Spinal cord (tissue), 10 donors: ENCODE results near the gene TTC13. TPM values are rescaled to one million over a fixed set of nuclear protein-coding genes. Genes with fewer than 3 reads are reported as not detected.
"Not testable (repeated sequence)": the region's sequence is repeated elsewhere in the genome, so short reads cannot be mapped to it uniquely, and the experiment has no call there.

Experiments used
- DNase-seq, 6 donors: peaks; one replicate each; pipeline versions ENCODE4 v3.0.0 to v3.0.0-alpha.2; 2013 to 2015; ENCODE audit warnings: low spot score in 6 of 6, low read depth in 4 of 6
- H3K27ac ChIP-seq: one replicate; pipeline ENCODE4 v1.5.1; 2013; ENCODE audit warnings: low read depth, low read length, control low read depth
- H3K27me3 ChIP-seq: one replicate; pipeline ENCODE4 v1.6.1; 2013; ENCODE audit warnings: low read length; ENCODE audit not compliant: control insufficient read depth, insufficient read depth
- H3K36me3 ChIP-seq: one replicate; pipeline ENCODE4 v1.6.1; 2013; ENCODE audit warnings: low read length; ENCODE audit not compliant: control insufficient read depth, insufficient read depth
- H3K4me1 ChIP-seq: one replicate; pipeline ENCODE4 v1.6.1; 2013; ENCODE audit warnings: low read length; ENCODE audit not compliant: control insufficient read depth, insufficient read depth
- H3K4me3 ChIP-seq: one replicate; pipeline ENCODE4 v1.5.1; 2013; ENCODE audit warnings: low read depth, low read length, control low read depth
- H3K9me3 ChIP-seq: one replicate; pipeline ENCODE4 v1.6.1; 2013; ENCODE audit warnings: low read length; ENCODE audit not compliant: control insufficient read depth, insufficient read depth
- WGBS: methylation state at CpG from one replicate; pipeline ENCODE4 v1.1.5; 2013; ENCODE audit warnings: missing lambda C conversion rate; ENCODE audit not compliant: insufficient coverage; 5-methylcytosine and 5-hydroxymethylcytosine counted together
- long read RNA-seq, 4 donors: transcript quantifications; one replicate each; lab custom pipeline, GENCODE V29; 2026
- polyA plus RNA-seq, 2 donors: library from polyadenylated mRNA; unstranded; fragments of 120-200 nt; gene quantifications; one replicate each; pipeline ENCODE4 v1.2.1, GENCODE V29; 2013; ENCODE audit not compliant: insufficient read length in 2 of 2
- total RNA-seq, 2 donors: library from RNA; depleted of rRNA in 1 of 2; stranded (reverse); fragments of 120-200 nt in 1 of 2; fragments of >200 nt in 1 of 2; gene quantifications; one replicate each; pipeline versions ENCODE4 v1.2.3 to v1.2.4, GENCODE V29; 2013 to 2014
- donor health status: healthy.

TTC13 gene, protein sequence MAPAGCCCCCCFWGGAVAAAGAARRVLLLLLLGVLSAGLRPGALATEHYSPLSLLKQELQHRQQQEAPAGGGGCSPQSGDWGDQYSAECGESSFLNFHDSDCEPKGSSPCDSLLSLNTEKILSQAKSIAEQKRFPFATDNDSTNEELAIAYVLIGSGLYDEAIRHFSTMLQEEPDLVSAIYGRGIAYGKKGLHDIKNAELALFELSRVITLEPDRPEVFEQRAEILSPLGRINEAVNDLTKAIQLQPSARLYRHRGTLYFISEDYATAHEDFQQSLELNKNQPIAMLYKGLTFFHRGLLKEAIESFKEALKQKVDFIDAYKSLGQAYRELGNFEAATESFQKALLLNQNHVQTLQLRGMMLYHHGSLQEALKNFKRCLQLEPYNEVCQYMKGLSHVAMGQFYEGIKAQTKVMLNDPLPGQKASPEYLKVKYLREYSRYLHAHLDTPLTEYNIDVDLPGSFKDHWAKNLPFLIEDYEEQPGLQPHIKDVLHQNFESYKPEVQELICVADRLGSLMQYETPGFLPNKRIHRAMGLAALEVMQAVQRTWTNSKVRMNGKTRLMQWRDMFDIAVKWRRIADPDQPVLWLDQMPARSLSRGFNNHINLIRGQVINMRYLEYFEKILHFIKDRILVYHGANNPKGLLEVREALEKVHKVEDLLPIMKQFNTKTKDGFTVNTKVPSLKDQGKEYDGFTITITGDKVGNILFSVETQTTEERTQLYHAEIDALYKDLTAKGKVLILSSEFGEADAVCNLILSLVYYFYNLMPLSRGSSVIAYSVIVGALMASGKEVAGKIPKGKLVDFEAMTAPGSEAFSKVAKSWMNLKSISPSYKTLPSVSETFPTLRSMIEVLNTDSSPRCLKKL
- total RNA-seq = 10 to 100 TPM; 23.5 to 48.3 TPM
- 10 to 100 TPM; 34.0 to 36.2 TPM for polyA plus RNA-seq
- long read RNA-seq, donor 1, partial matches to known transcripts = 20 of 42 reads
- long read RNA-seq, donor 1, other reads (novel, unspliced or antisense) = 18 of 42 reads
- long read RNA-seq, donor 2 = 0 reads
- long read RNA-seq, donor 3 = 0 reads
- long read RNA-seq, donor 4, partial matches to known transcripts = 0 of 2 reads
- long read RNA-seq, donor 4, other reads (novel, unspliced or antisense) = 0 of 2 reads

DNA sequence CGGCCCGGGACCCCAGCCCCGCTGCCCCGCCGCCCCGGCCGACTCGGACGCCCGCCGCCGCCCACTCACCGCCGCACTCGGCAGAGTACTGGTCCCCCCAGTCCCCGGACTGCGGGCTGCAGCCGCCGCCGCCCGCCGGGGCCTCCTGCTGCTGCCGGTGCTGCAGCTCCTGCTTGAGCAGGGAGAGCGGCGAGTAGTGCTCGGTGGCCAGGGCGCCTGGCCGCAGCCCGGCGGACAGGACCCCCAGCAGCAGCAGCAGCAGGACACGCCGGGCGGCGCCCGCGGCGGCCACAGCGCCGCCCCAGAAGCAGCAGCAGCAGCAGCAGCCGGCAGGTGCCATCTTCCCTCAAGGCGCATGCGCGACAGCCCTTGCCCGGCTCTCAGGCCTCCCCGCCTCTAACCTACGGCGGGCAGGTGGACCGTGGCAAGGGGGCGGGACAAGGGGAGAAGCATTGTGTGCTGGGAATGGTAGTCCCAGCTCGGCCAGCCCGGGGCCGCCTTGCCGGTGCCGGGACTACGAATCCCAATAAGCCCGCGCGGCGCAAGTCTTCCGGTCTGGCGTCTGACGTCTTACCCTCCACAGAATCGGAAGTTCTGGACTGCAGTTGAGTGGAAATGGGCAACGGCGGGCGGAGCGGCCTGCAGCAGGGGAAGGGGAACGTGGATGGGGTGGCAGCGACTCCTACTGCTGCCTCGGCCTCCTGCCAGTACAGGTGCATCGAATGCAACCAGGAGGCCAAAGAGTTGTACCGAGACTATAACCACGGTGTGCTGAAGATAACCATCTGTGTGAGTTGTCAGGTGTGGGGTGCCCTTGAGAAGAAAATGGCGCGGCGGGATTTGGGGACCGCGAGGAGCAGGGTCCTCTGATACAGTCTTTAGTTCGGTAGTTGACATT is at the start of gene TTC13, which contains the start of gene ARV1:
Gene TTC13, minus strand, starts transcription at position 371 of the 898 bp plus-strand sequence. Its CDS starts 31 bp downstream, at position 340.
Gene ARV1, plus strand, starts transcription at position 604 of the 898 bp plus-strand sequence. Its CDS starts 12 bp downstream, at position 616.
- H3K9me3 ChIP-seq = no peaks in the 10 kb centered on the region
- peak; percentile 90 to 100 (median 96) for DNase-seq
- peaks cover 14% of the 10 kb centered on the region for H3K36me3 ChIP-seq
- peak within 1 kb of the TSS; percentile 4 for H3K27ac ChIP-seq
- H3K27me3 ChIP-seq = no peaks in the 10 kb centered on the region
- under 1% methylated on average over 79 of the region's 79 CpGs for WGBS
- H3K4me1 ChIP-seq = peaks cover 9% of the 10 kb centered on the region
- peak within 1 kb of the TSS; percentile 66 for H3K4me3 ChIP-seq

- Histone ChIP-seq H3K27ac (no peak overlapping the region), H3K9me3 (no peaks in the 10 kb centered on the region), H3K4me3 (no peak overlapping the region), H3K4me1 (peaks cover 13% of the 10 kb centered on the region), H3K27me3 (no peaks in the 10 kb centered on the region), H3K36me3 (peaks cover 3% of the 10 kb centered on the region)
- 99% methylated on average over 8 of the region's 10 CpGs for WGBS
- no peak for DNase-seq
Measured at GRCh38 chr1:231027971-231028370, 49.3 kb upstream of the TTC13 start.

GRCh38 chr1:231027136-231027925 is 48.7 kb upstream of the TTC13 start:
- H3K27me3 ChIP-seq = no peaks in the 10 kb centered on the region
- no peaks in the 10 kb centered on the region for H3K9me3 ChIP-seq
- H3K4me1 ChIP-seq = peaks cover 12% of the 10 kb centered on the region
- H3K4me3 ChIP-seq = no peak overlapping the region
- H3K27ac ChIP-seq = no peak overlapping the region
- 90% methylated on average over 22 of the region's 23 CpGs for WGBS
- no peak for DNase-seq
- peaks cover 4% of the 10 kb centered on the region for H3K36me3 ChIP-seq

- Histone ChIP-seq H3K4me3 (no peak overlapping the region), H3K36me3 (peaks cover 4% of the 10 kb centered on the region), H3K27me3 (no peaks in the 10 kb centered on the region), H3K4me1 (peaks cover 12% of the 10 kb centered on the region), H3K27ac (no peak overlapping the region), H3K9me3 (no peaks in the 10 kb centered on the region)
- WGBS = 86% methylated on average over 3 of the region's 6 CpGs
- no peak for DNase-seq
Measured at GRCh38 chr1:231026576-231026975, 47.9 kb upstream of the TTC13 start.

DNA sequence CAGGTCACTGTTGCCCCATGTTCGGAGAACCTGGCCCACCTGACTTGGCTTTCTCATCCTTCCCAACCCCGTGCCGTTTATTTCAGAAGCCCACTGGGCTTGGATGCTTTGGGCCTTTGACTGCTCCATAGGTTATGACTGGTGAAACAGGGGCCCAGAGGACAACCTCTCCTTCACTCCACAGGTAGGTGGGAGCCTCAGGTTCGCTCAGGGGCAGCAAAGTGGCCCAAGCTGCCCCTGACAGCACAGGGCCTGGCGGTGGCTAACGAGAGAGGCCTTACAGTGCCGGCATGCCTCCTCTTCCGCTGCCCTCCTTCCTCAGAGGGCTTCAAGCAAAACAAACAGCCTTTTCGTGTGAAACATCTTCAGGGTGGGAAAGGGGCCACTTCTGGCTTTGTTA is 44.5 kb upstream of the TTC13 start:
- Histone ChIP-seq H3K4me3 (no peak overlapping the region), H3K36me3 (peaks cover 11% of the 10 kb centered on the region), H3K4me1 (peaks cover 11% of the 10 kb centered on the region), H3K27ac (no peak overlapping the region), H3K27me3 (no peaks in the 10 kb centered on the region), H3K9me3 (no peaks in the 10 kb centered on the region)
- WGBS = 86% methylated on average over 7 of the region's 9 CpGs
- DNase-seq = no peak

- not testable (repeated sequence) for H3K4me3 ChIP-seq, H3K4me1 ChIP-seq, H3K9me3 ChIP-seq, H3K27ac ChIP-seq, DNase-seq, H3K27me3 ChIP-seq
- H3K36me3 ChIP-seq = peaks cover 11% of the 10 kb centered on the region
- 85% methylated on average over 5 of the region's 7 CpGs for WGBS
Measured at GRCh38 chr1:231022543-231022942, 43.9 kb upstream of the TTC13 start.

GRCh38 chr1:231021540-231022031 is 42.9 kb upstream of the TTC13 start:
- H3K4me3 ChIP-seq = no peak overlapping the region
- no peaks in the 10 kb centered on the region for H3K9me3 ChIP-seq
- H3K27me3 ChIP-seq = no peaks in the 10 kb centered on the region
- H3K36me3 ChIP-seq = peaks cover 11% of the 10 kb centered on the region
- no peak overlapping the region for H3K27ac ChIP-seq
- DNase-seq = no peak
- H3K4me1 ChIP-seq = peaks cover 9% of the 10 kb centered on the region
- 83% methylated on average over 12 of the region's 12 CpGs for WGBS

DNA sequence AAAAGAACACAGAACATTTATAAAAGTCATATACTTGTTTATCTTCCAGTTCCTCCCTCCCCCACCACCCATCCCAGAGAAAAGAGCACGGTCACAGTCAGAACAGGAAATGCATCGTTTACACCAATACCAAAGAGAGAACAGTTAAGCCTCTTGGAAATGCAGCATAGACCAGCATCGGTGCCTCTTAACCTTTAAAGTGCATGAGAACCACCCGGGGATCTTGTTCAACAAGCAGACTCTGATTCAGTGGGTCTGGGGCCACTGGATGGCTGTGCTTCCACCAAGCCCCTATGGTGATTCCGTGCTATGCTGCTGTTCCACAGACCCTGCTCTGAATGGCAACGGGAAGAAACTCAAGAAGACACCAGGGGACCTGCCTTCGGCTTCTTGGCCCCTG is 42.2 kb upstream of the TTC13 start:
- no peaks in the 10 kb centered on the region for H3K27me3 ChIP-seq
- 65% methylated on average over 5 of the region's 7 CpGs for WGBS
- no peak overlapping the region for H3K4me3 ChIP-seq
- H3K9me3 ChIP-seq = no peaks in the 10 kb centered on the region
- H3K4me1 ChIP-seq = peaks cover 9% of the 10 kb centered on the region
- H3K27ac ChIP-seq = no peak overlapping the region
- peaks cover 11% of the 10 kb centered on the region for H3K36me3 ChIP-seq
- no peak for DNase-seq
